GM18858 (cell line): ENCODE data around the gene PRM2.

Experiments used
- ATAC-seq: cut with Tn5 transposase; IDR thresholded peaks from one replicate; pipeline ENCODE4 v1.9.1; 2021; ENCODE audit not compliant: unreplicated experiment

PRM2 gene

DNA sequence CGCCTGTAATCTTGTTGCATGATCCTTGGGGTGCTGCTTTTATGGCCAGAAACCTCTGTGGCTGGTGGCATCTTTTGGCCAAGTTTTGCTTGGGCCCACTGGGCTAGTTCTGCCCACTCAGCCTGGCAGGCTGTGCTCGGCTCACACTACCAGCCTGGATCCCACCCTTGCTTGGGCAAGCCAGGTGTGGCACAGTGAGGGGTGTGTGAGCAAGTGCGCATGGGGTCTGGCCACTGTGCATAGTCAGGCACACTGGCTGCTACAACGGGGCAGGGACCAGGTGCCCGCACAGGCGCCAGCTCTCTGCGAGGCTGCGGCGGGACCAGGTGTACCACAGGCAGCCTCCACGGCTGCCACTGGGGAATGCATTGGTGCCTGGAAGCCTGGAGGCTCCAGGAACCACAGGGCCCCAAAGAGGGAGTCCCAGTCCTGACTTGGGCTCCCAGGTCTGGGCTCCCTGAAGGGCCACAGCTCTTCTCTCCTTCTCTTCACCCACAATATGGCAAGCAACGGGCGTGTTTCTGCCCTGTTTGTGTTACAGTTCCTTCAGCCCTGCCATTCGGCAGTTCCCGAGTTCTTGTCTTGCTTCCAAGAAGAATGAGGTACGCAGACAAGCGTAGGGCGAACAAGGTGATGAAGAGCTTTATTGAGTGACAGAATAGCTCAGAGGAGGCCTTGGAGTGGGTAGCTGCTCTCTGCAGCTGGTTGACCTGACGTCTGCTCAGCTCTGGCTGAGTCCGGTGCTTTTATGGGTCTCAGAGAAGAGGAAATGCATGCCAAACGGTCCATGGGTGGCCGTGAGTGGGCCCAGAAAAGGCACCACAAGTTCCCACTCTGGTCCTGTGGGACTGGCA, 31.6 kb upstream of the PRM2 start:
- ATAC-seq, result no peak

DNA sequence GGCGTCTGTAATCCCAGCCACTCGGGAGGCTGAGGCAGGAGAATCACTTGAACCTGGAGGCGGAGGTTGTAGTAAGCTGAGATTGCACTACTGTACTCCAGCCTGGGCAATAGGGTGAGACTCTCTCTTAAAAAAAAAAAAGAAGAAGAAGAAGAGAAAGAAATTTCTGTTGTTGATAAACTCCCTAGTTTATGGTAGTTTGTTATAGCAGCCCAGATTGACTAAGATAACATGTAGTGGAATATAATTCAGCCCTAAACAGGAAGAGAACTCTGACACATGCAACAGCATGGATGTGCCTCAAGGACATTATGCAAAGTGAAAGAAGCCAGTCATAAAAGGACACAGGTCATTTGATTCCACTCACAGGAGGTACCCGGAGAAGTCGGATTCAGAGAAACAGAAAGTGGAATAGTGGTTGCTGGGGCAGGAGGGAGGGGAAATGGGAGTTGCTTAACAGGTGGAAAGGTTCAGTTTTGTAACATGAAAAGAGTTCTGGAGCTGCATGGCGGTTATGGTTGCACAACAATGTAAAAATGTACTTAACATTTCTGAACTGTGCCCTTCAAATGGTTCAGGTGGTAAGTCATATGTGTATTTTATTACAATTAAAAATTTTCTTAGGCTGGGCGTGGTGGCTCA, 30.8 kb upstream of the PRM2 start:
- ATAC-seq, result no peak

DNA sequence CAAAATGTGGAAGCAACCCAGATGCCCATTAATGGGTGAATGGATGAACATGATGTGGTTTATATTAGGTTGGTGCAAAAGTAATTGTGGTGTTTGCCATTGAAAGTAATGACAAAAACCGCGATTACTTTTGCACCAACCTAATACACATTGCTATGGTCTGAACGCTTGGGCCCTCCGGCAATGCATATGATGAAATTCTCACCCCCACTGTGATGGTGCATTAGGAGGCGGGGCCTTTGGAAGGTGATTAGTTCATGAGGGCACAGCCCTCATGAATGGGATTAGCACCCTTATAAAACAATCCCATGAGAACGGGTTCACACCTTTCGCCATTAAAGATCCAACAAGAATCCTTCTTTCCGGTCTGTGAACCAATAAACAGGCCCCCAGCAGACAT, 30.1 kb upstream of the PRM2 start:
- no peak for ATAC-seq

DNA sequence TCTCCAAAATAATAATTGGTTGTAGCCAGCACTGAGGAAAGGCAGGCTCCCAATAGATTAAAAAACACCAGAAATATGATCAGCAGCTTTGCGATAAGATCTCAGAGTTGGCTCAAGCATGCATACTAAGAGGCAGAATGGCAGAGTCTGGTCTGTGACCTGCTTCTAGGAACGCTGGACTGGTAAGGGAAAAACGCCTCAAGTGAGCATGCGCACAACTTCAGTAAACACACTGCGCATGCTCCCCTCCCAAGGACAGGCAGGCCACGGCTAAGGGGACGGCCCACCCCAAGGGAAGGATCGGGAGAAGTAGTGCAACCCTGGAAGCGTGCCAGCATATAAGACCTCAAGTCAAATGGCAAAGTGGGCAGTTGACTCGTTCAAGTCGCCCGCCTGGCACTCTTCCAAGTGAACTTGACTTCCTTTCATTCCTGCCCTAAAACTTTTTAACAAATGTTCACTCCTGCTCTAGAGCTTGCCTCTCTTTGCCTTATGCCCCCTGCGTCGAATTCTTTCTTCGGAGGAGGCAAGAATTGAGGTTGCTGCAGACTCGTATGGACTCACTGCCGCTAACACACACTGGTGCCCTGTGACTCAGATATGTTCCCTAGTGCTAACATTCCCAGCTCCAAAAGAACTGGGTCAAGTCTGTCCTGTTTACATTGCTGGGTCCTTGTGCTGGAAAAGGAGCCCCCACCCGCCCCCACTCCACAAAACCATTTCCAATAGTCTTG, 27.3 kb upstream of the PRM2 start:
- ATAC-seq, result no peak

DNA sequence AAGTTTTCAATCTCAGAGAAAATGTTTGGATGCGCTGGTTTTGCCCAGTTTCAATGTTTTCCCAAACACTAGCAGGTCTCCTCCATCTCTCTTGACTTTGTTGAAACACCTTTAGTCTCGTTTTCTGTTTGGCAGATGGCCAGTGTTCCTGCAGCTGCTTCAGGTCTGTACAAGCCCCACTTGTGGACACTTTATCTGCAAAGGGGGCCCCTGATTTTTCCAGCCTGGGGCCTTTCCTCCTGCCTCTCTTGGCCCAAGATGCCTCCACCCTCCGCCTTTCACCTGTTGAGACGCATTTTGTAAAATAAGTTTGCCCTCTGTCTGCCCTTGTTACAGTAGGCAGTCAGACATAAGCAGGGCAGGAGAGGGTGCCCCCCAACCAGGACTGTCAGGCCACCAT, 26.7 kb upstream of the PRM2 start:
- no peak for ATAC-seq

DNA sequence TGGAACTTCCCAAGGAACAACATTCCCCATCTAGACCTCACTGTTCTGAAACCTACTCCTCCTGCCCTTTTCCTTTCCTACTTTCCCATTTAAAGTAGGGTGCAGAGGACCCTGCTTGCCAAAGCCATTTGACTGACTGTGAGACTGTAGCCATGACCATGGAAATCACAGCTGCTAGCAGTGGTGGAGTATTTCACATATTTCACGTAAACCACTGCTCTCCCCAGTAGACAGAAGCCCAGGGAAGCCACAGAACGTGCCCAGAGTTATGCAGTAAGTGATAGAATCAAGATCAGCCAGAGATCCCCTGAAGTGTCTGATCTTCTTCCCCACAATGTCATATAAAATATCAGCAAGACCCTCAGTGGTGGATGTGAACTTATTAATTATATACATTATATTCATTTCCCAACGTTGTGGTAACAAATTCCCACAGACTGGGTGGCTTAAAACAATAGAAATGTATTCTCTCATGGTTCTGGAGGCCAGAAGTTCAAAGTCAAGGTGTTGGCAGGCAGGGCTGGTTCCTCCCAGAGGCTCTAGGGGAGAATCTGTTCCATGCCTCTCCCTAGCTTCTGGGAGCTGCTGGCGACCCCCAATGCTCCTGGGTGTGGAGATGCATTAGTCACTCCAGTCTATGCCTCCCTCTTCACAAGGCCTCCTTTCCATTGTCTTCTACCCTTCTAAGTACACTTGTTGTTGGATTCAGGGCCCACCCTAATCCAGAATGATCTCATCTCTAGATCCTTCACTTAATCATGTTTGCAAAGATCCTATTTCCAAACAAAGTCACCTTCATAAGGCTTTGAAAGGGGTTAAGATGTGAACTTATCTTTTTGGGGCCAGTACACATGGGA, 25.6 kb upstream of the PRM2 start:
- ATAC-seq, result no peak

DNA sequence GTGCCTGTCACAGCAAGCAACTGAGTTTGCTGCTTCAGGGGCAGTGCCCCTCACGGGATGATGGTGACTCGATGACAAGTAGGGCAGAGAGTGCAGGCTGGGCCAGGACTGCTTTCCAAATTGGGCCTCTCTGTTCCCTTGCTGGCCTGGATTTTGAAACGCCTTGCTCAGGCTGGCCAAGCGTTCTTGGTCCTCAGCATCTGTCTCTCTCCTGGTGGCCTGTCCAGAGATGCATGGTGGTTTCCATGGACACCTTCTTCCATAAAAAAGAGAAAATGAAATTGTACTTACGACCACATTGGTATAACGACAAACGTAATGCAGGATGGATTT, 24.2 kb upstream of the PRM2 start:
- no peak for ATAC-seq

DNA sequence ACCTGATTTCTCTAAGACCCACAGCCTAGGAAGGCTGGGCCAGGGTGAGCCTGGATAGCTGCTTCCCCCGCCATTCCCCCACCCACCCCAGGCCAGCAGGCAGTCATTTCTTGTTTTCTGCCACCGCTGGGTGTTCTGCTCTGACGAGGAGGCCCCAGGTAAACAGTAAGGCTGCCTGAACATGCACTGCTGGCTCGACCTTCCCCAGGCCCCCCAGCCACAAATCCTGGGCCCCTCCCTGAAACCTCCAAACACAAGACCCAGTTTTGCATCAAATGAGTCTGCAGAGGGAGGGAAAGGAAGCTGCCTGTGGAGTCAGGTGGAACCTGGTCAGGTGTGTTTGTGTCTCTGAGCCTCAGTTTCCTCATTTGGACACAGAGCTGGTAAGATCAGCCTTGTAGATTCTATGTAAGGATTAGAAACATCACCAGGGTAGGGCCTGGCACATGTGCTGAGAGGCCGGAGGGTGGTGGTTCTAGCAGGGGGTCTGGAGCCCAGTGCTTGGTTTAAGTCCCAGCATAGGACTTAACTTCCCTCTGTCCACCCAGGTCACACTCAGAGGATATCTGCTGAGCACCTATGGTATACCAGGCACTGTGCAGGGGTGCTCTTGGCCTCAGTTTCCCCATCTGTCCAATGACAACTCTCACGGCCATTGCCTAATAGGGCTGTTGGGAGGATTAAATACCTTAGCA, 23.7 kb upstream of the PRM2 start:
- no peak for ATAC-seq

DNA sequence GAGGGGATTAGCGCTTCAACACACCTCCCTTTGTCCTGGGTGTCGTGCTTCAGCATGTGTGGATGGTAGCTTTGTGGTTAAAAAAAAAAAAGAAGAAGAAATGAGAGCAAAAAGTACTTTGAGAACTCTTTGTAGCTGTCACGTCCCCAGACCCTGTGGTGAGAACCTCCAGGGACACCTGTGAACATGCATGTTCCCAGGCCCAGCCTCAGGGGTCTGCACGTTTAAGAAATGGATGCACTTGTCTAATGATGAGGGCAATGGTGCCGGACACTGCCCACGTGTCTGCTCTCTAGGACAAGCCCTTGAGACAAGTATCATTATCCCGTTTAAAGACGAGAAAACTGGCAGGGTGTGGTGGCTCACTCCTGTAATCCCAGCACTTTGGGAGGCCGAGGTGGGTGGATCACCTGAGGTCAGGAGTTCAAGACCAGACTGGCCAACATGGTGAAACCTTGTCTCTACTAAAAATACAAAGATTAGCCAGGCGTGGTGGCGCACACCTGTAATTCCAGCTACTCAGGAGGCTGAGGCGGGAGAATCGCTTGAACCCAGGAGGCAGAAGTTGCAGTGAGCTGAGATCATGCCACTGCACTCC, 22.8 kb upstream of the PRM2 start:
- ATAC-seq, result peak; percentile 42

DNA sequence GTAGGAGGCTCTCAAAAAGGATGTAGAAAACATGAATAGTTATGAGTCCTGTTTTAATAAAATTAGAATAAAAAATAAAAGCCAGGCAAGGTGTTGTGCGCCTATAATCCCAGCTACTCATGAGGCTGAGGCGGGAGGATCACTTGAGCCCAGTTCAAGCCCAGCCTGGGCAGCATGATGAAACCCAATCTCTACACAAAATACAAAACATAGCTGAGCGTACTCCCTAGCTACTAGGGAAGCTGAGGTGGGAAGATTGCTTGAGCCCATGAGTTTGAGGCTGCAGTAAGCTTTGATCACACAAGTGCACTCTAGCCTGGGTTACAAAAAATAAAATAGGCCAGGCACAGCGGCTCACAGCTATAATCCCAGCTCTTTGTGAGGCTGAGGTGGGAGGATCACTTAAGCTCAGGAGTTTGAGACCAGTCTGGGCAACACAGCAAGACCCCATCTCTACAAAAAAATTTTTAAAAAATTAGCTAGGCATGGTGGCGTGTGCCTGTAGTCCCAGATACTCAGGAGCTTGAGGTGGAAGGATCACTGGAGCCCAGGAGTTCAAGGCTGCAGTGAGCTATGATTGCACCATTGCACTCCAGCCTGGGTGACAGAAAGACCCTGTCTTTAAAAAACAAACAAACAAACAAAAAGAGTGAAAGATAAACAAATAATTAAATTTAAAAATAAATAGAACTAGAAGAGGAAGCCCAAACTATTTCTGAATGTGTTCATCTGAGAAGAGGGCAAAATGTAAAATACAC, 22.0 kb upstream of the PRM2 start:
- no peak for ATAC-seq

DNA sequence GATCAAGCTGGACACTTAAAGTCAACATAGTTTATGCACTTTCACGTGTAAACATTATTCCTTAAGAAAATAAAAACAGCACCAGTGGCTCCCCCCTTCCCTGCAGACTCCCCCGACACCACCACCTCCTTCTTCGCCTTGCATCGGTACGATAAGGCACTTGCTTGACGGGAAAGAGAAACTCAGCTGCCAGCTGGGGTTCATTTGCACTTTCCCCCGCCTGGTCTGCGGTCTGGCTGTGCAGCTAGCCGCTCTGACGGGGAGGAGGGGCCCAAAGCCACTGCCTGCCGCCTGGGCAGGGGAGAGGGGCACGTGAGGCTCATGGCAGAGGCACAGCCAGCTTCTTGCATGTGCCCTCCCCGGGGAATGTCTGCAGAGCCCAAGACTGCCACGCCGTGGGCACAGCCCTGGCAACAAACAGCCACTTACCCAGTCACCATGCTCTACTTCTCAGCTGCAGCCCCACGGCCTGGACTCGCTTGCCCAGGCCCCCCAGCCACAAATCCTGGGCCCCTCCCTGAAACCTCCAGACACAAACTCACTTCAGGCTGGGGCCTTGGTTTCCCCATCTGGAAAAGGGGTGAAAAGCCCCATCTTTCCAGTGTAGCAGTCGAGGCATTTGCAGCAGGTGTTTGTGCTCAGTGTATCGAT, 21.3 kb upstream of the PRM2 start:
- ATAC-seq, result peak; percentile 53

DNA sequence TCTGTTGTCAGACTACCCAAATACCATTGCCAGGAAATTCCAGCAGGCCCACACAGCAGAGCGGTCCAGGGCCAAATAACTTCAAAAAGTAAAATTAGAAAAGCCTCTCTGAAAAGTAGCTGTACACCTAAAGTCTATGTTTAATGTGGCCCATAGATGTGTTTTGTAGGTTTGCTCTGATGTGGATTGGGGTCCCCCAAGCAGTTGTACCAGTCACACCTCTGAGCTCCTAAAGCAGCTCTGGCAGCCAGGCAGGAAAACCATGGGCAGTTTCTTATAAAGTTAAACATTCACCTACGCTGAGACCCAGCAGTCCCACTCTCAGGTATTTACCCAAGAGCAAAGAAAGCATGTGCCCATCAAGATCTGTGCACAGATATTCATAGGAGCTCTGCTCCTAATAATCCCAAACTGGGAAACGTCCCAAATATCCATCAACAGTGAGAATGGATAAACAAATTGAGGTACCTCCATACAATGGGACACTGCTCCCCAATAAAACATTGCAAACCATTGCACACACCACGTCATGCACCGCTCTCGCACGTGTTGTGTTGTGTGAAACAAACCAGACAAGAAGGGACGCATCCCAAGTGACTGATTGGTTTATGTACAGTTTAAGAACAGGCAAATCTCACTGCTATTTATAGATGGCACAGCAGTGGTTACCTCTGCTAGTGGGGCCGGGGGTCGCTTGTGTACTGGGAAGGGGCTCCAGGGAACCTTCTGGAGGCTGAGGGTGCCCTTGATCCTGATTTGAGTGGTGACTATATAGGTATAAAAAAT, 20.6 kb upstream of the PRM2 start:
- ATAC-seq, result peak; percentile 3

DNA sequence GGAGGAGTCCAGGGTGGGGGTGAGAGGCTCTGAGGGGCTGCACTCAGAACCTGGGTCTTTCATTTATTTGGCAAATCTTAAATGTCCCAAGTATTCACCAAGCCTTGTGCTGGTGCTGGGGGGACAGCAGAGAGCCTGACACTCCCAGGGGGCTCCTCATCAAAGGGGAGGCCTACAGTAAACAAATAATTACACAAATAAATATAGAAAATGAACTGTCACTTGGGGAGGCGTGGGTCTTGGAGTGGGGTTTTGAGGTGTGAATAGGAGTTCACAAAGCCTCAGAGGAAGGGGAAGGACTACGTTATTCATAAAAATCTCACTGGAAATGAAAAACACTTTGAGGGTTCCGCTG, 20.0 kb upstream of the PRM2 start:
- no peak for ATAC-seq

DNA sequence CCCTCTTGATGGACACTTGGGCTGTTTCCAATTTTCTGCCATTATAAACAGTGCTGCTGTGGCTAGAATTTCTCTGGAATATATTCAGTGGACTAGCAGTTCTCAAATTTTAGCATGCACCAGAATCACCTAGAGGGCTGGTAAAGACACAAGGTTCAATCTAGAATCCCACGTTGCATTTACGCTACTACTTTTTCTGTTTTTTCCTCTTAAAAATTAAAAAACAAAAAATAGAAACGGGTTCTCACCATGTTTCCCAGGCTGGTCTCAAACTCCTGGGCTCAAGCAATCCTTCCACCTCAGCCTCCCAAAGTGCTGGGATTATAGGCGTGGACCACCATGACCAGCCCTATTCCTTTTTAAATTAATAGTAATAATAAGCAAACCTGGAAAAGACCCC, 19.4 kb upstream of the PRM2 start:
- ATAC-seq, result no peak

DNA sequence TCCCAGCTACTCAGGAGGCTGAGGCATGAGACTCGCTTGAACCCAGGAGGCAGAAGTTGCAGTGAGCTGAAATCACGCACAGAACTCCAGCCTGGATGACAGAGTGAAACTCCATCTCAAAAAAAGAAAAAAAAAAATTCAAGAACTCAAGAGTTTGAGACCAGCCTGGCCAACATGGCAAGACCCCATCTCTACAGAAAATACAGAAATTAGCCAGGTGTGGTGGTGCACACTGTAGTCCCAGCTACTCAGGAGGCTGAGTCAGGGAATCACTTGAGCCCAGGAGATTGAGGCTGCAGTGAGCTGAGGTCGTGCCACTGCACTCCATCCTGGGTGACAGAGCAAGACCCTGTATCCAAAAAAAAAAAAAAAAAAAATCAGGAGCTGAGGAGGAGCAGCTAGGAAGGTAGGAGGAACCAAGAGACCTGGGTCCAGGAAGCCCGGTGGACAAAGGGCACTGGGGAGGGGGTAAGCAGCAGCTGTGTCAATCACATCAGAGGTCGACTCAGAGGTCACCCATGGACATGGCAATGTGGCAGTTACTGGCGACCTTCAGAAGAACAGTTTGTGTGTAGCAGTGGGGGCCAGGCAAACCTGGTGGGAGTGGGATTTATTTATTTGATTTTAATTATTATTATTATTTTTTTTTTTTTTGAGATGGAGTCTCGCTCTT, 15.9 kb upstream of the PRM2 start:
- no peak for ATAC-seq

DNA sequence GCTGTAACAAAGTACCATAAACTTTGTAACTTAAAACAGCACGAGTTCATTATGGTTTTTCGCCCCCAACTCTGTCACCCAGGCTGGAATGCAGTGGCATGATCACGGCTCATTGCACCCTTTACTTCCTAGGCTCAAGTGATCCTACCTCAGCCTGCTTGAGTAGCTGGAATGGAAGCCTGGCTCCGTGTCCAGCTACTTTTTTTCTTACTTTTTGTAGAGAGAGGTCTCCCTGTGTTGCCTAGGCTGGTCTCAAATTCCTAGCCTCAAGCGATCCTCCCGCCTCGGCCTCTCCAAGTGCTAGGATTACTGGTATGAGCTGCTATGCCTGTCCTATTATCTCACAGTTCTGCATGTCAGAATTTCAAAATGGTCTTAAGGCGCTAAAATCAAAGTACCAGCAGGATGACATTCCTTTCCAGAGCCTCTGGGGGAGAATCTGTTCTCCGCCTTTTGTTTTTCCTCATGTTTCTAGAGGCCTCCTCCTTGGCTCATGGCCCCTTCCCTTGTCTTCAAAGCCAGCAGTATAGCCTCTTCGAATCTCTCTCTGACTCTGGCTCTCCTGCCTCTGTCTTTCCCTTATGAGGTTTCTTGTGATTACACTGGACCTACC, 14.9 kb upstream of the PRM2 start:
- no peak for ATAC-seq
